ENCODE measurements around the gene ZFX.
"Not testable (repeated sequence)": the region's sequence is repeated elsewhere in the genome, so short reads cannot be mapped to it uniquely, and the experiment has no call there.

ZFX gene

GRCh38 chrX:24153178-24153795 lies 3.8 kb downstream of the ZFX start:
- DNase-seq: no peak

GRCh38 chrX:24153796-24154189 lies 4.3 kb downstream of the ZFX start:
- no peak for DNase-seq

GRCh38 chrX:24154490-24155034 lies 5.0 kb downstream of the ZFX start:
- no peak for DNase-seq

- not testable (repeated sequence) for DNase-seq
These were observed 6.2 kb downstream of the ZFX start for GRCh38 chrX:24155747-24156146.

- no peak for DNase-seq
These were observed 6.6 kb downstream of the ZFX start for GRCh38 chrX:24156177-24156576.

- no peak for DNase-seq
These were observed 9.4 kb downstream of the ZFX start for GRCh38 chrX:24158881-24159280.

- DNase-seq: no peak
These were observed 16.5 kb downstream of the ZFX start for GRCh38 chrX:24166078-24166477.

- DNase-seq: no peak
These were observed 18.4 kb downstream of the ZFX start for GRCh38 chrX:24167719-24168472.

- no peak for DNase-seq
These were observed 19.3 kb downstream of the ZFX start for GRCh38 chrX:24168807-24169206.

GRCh38 chrX:24169211-24169610 lies 19.7 kb downstream of the ZFX start:
- no peak for DNase-seq

GRCh38 chrX:24173115-24173847 lies 23.8 kb downstream of the ZFX start:
- DNase-seq: no peak

GRCh38 chrX:24175276-24175675 lies 25.7 kb downstream of the ZFX start:
- no peak for DNase-seq

- no peak for DNase-seq
These were observed 28.9 kb downstream of the ZFX start for GRCh38 chrX:24178441-24178840.

GRCh38 chrX:24184018-24184417 lies 34.5 kb downstream of the ZFX start:
- DNase-seq: no peak

GRCh38 chrX:24186483-24186882 lies 37.0 kb downstream of the ZFX start:
- no peak for DNase-seq

- no peak for DNase-seq
These were observed 37.5 kb downstream of the ZFX start for GRCh38 chrX:24186986-24187385.

GRCh38 chrX:24189490-24189889 lies 40.0 kb downstream of the ZFX start:
- no peak for DNase-seq

- no peak for DNase-seq
These were observed 41.1 kb downstream of the ZFX start for GRCh38 chrX:24190500-24191156.

- DNase-seq: no peak
These were observed 47.0 kb downstream of the ZFX start for GRCh38 chrX:24196509-24196908.

GRCh38 chrX:24198101-24198500 lies 48.6 kb downstream of the ZFX start:
- no peak for DNase-seq

GRCh38 chrX:24200133-24200532 lies 50.6 kb downstream of the ZFX start:
- DNase-seq: no peak

GRCh38 chrX:24201216-24201615 lies 51.7 kb downstream of the ZFX start:
- DNase-seq: no peak

- no peak for DNase-seq
These were observed 53.0 kb downstream of the ZFX start for GRCh38 chrX:24202465-24203031.
